NCI-H2107 treated with DMSO at 0.1 percent for 48 hours (cell line): ENCODE results near the gene GTF2A2.

Source experiments
- DNase-seq: peaks from one replicate; lab custom pipeline; 2025; ENCODE audit not compliant: unreplicated experiment; lab: John Stamatoyannopoulos, UW

Gene GTF2A2

DNA sequence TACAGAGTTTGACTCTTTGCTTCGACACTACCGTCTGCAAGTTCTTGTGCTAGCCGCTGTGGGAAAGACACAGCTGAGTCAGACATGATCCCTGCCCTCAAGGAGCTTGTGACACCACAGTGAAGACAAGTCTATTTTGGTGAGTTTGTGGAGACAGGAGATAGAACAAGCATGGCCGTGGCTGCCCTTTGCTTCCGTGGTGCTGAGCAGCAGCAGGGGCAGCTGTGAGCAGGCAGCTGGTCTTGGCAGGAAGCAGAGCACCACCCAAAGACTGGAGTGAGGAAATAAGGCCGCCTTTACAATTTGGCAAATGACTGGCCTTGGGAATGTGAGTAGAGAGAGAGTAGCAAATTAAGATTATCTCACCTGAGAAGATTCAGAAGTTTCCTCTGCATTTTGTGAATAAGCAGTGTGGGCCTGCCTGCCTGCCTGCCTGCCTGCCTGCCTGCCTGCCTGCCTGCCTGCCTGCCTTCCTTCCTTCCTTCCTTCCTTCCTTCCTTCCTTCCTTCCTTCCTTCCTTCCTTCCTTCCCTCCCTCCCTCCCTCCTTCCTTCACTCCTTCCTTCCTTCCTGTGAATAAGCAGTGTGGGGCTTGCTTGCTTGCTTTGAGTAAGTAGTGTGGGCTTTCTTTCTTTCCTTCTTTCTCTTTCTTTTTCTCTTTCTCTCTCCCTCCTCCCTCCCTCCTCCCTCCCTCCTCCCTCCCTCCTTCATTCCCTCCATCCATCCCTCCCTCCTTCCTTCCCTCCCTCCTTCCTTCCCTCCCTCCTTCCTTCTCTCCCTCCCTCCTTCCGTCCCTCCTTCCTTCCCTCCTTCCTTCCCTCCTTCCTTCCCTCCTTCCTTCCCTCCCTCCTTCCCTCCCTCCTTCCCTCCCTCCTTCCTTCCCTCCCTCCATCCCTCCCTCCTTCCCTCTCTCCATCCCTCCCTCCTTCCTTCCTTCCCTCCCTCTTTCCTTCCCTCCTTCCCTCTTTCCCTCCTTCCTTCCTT, 47.3 kb downstream of the GTF2A2 start:
- DNase-seq, result no peak

DNA sequence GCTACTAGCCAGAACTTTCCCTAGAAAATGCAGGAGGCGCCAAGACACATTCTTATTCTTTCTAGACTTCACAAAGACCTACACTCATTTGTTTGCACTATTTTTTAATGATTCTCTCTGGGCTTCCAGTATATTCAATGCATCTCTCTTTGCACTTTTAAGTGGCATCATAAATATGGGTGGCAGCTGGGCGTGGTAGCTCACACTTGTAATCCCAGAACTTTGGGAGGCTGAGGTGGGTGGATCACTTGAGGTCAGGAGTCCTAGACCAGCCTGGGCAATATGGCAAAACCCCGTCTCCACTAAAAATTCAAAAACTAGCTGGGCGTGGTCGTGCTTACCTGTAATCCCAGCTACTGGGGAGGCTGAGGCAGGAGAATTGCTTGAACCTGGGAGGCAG, 51.3 kb downstream of the GTF2A2 start:
- DNase-seq, result no peak

DNA sequence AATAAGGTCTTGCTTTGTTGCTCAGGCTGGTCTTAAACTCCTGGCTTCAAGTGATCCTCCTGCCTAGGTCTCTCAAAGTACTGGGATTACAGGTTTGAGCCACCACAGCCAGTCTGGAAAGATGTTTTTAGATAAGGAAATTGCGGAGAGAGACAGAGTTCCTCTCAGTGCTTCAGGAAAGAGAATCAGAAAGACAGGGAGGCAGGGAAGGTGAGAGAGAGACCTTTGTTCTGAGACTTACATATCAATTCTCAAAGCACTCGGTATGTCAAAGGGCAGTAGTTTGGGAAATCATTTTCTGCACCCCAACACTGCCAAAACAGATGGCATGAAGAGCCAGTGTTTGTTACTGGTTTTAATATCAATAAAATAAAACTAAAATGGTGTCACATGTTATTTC, 58.9 kb downstream of the GTF2A2 start:
- DNase-seq, result no peak

DNA sequence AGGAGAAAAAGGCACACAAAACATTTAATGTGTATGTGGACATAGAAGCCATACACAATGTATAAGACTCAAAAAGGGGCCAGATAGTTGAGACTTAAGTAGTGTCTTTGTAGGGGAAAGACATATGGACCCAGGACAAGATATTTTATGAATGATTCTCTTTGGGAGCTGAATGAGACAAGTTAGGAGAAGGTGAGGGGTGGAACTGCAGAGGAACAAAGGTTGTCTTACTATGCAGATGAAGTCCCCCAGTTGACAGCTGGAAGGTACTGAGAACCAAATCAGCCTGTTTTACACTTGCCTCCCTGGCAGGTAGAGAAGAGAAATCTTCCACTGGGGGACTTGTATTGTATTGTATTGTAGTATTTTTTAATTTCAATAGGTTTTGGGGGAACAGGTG, 60.7 kb downstream of the GTF2A2 start:
- no peak for DNase-seq

DNA sequence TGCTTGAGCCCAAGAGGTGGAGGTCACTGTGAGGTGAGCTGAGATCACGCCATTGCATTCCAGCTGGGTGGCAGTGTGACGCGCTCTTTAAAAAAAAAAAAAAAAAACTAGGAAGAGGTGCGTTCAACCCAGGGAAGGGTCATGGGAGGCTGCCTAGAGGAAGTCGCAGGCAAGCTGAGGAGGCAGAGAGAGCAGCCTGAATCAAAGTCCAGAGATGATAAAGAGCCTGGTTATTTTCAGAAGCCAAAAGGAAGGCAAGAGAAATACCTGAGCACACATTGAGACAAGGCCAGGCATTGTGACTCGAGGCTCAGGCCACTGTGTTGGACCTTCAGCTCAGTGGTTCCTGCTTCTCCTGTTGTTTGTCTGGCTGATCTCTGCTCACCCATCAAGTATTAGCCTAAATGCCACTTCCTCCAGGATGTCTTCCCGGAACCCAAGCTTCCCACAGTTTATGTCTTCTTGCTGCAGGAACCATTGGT, 61.8 kb downstream of the GTF2A2 start:
- no peak for DNase-seq

DNA sequence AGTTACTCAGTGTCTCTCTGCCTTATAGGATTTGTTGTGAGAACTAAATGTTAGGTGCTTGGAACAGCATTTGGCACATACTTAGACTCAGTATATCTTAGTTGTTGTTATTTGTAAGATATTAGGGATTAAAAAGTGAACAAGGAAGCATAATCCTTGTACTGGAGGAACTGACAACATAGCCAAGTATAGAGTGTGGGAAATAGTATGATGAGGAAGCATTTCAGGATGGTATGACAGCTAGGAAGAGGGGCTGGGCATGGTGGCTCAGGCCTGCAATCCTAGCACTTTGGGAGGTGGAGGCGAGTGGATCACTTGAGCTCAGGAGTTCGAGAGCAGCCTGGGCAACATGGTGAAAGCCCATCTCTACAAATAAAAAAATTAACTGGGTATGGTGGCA, 62.3 kb downstream of the GTF2A2 start:
- no peak for DNase-seq

DNA sequence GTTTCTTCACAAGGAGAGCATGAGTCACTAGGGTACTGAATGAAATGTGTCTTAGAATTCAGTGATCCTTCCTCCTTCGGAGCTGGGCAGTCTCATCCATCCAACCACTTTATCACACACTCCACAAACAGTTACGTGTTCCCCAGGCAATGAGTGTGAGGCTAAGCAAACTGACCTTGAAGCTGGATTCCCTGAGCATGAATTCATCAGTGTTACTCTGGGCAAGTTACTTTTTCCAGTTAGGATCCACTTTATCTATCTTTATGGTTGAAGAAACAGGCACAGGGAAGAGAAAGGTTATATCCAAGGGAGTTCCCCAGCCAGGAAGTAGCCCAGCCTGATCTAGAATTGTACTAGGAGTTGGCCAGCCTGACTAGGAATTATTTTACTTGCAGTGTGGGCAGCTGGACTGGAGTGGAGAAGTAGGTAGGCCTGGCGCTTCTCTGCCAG, 62.8 kb downstream of the GTF2A2 start:
- DNase-seq, result no peak

DNA sequence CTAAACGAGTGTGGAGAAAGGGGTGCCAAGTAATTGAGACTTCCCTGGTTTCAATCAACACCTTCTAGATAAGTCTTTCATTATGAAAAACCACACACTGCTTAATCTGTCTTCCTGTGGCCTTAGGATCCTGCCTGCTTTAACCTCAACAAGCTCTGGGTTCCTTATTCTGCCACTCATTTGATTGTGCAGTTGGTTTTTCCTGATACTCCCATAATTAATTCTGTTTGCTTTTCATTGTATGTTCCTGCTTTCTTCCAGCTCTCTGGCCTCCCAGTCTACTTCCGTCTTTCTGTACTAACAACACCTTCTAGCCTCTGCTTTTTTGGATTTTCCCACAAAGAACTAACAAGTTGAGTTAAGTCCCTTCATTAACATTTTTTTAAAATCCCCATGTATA, 66.0 kb downstream of the GTF2A2 start:
- DNase-seq, result no peak

DNA sequence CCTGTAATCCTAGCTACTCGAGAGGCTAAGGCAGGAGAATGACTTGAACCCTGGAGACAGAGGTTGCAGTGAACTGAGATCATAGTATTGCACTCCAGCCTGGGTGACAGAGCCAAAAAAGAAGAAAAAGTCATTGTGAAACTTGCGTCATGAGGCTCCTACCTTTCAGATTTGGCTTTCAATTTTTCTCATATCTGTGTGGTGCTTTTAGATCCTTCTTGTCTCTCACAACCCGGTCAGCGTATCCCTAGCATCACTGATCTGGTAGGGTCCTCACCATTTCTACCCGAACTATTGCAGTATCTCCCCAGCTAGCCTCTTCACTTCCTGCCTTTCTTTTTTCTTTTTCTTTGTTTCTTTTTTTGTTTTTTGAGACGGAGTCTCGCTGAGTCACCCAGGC, 67.3 kb downstream of the GTF2A2 start:
- no peak for DNase-seq
